WERI-Rb-1 (cell line): ENCODE results near the gene CCR3.

Experiments used
- DNase-seq: peaks from one replicate; pipeline ENCODE4 v3.0.0-alpha.2; 2020
- H3K27ac ChIP-seq: fragments of 250-450 bp; sonication (Bioruptor Pico); 2 replicates; pipeline ENCODE4 v1.5.1; 2020; ENCODE audit warnings: mild to moderate bottlenecking, moderate library complexity
- H3K27me3 ChIP-seq: fragments of 250-450 bp; sonication (Bioruptor Pico); 2 replicates; pipeline ENCODE4 v1.5.1; 2021; ENCODE audit warnings: mild to moderate bottlenecking, low read depth, moderate library complexity; ENCODE audit not compliant: insufficient read depth, severe bottlenecking
- H3K36me3 ChIP-seq: fragments of 250-450 bp; sonication (Bioruptor Pico); 2 replicates; pipeline ENCODE4 v1.5.1; 2020; ENCODE audit warnings: mild to moderate bottlenecking, moderate library complexity
- H3K4me3 ChIP-seq: 2 replicates; pipeline ENCODE4 v1.5.1; 2011; ENCODE audit warnings: low read depth, mild to moderate bottlenecking, control low read depth, low read length
- H3K9me3 ChIP-seq: fragments of 250-450 bp; sonication (Bioruptor Pico); 2 replicates; pipeline ENCODE4 v1.5.1; 2021; ENCODE audit warnings: mild to moderate bottlenecking, moderate library complexity; ENCODE audit not compliant: severe bottlenecking
- TF ChIP-seq, protein P1 (sequence below): IDR thresholded peaks from 2 replicates; pipeline ENCODE4 v1.5.1; 2011; ENCODE audit warnings: low read depth, mild to moderate bottlenecking, control low read depth, inconsistent platforms, low read length

Gene CCR3

DNA sequence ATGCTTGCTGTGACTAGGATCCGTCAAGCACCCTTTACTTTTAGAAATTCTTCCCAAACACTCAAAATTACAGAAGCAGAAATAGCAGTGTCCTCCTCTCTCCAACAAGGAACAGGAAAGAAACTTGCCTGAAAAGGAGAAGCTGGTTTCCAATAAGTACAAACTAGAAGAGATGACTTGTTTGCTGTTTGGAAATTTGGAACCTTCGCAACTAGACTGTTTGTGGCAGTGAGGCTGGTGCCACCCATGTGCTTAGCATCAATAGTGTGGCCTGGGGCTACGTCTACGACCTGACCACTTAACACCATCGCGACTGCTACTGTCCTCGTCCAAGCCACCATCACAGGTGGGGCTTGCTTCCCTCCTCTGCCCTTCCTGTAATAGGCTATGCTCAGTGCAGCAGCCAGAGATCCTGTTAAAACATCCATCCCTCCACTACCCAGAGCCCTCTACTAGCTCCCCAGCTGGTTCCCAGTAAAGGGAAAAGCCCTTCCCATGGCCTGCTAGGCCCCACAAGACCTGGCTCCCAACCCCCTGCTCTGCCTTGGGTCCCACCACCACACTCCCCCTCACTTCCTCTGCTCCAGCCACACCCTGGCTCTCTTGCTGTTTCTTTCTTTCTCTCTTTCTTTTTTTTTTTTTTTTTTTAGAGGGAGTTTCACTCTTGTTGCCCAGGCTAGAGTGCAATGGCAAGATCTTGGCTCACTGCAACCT lies 59.0 kb downstream of the CCR3 start:
- Histone ChIP-seq H3K27ac (no peak overlapping the region), H3K9me3 (no peaks in the 10 kb centered on the region), H3K27me3 (peaks cover 85% of the 10 kb centered on the region), H3K36me3 (no peaks in the 10 kb centered on the region), H3K4me3 (no peak overlapping the region)
- TF ChIP-seq, protein P1, sequence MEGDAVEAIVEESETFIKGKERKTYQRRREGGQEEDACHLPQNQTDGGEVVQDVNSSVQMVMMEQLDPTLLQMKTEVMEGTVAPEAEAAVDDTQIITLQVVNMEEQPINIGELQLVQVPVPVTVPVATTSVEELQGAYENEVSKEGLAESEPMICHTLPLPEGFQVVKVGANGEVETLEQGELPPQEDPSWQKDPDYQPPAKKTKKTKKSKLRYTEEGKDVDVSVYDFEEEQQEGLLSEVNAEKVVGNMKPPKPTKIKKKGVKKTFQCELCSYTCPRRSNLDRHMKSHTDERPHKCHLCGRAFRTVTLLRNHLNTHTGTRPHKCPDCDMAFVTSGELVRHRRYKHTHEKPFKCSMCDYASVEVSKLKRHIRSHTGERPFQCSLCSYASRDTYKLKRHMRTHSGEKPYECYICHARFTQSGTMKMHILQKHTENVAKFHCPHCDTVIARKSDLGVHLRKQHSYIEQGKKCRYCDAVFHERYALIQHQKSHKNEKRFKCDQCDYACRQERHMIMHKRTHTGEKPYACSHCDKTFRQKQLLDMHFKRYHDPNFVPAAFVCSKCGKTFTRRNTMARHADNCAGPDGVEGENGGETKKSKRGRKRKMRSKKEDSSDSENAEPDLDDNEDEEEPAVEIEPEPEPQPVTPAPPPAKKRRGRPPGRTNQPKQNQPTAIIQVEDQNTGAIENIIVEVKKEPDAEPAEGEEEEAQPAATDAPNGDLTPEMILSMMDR, result no peak
- DNase-seq, result no peak

DNA sequence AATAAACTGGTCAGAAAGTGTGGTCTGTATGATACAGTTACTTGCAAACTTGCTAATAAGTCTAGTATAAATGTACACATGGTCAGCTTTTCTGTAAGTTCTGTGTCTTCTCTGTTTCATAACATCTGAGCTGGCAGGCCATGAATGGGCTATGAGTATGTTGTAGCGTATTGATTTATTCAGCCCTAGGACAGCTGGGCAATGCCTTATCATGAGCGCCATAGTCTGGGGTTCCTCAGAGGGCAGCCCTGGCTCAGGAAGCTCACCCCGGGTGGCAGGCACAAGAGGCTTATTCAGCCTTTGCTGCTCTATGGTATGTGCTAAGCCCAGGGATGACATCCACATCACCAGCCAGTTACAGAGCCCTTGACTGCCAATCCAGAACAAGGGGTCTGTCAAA lies 61.0 kb downstream of the CCR3 start:
- H3K36me3 ChIP-seq, result no peaks in the 10 kb centered on the region
- no peak overlapping the region for H3K4me3 ChIP-seq
- peaks cover 79% of the 10 kb centered on the region for H3K27me3 ChIP-seq
- H3K9me3 ChIP-seq, result no peaks in the 10 kb centered on the region
- no peak for DNase-seq
- TF ChIP-seq, protein P1, result no peak
- no peak overlapping the region for H3K27ac ChIP-seq

DNA sequence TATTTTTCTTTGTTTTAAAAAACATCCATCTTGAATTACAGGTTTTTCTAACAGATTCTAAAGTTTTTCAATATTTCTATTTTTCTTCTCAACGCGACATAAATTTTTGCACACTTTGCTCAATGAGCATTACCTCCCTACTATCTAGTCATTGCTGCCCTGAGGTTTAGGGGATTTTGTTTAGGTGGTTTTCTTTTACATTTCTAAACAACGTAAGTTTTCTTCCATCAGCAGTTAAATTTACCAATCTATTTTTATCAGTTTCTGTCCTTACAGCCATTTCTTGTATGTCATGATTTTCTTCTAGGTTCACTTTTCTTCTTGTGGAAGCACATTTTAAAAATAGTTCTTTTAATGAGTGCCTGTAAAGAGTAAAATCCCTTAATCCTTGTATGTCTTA lies 62.5 kb downstream of the CCR3 start:
- no peaks in the 10 kb centered on the region for H3K9me3 ChIP-seq
- no peaks in the 10 kb centered on the region for H3K36me3 ChIP-seq
- H3K27ac ChIP-seq, result no peak overlapping the region
- TF ChIP-seq, protein P1, result no peak
- H3K27me3 ChIP-seq, result peaks cover 75% of the 10 kb centered on the region
- H3K4me3 ChIP-seq, result no peak overlapping the region
- DNase-seq, result no peak

DNA sequence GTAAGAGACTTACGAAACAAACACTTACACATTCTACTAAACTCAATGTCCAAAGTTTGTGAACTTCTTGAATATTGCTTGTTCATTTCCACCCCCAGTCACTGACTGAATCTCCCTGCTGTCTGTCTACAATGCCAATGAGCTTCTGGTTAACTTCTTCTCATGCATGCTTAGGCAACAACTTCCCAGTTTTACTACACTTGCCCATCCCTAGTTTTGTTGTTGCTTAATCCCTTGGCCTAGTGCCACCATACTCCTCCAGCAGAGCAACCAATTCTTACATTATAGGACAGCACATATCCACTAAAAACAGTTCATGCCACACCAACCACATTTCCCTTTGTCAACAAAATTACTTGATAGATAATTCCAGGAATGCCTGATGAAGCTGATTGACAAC lies 70.7 kb downstream of the CCR3 start:
- no peaks in the 10 kb centered on the region for H3K36me3 ChIP-seq
- TF ChIP-seq, protein P1, result no peak
- no peak overlapping the region for H3K27ac ChIP-seq
- H3K4me3 ChIP-seq, result no peak overlapping the region
- no peaks in the 10 kb centered on the region for H3K9me3 ChIP-seq
- H3K27me3 ChIP-seq, result peaks cover 65% of the 10 kb centered on the region
- DNase-seq, result no peak

DNA sequence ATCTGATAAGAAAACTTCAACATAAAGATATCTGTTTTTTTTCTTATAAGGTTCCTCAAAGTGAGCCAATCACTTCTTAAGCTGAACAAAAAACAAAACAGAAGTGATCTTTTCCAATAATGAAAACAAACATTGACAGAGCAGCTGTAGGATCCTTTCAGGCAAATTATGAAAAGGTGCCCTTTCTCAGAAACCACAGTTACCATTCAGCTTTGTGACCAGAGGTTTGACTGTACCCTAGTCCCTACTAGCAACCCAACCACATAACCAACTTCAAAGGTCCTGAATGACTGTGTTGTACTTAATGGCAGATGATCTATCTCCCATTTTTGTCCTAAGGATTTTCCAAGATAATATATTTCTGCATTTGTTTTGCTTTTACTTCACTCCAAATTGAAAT lies 72.3 kb downstream of the CCR3 start:
- TF ChIP-seq, protein P1, result no peak
- H3K27ac ChIP-seq, result no peak overlapping the region
- H3K4me3 ChIP-seq, result no peak overlapping the region
- no peaks in the 10 kb centered on the region for H3K36me3 ChIP-seq
- DNase-seq, result no peak
- peaks cover 65% of the 10 kb centered on the region for H3K27me3 ChIP-seq
- H3K9me3 ChIP-seq, result no peaks in the 10 kb centered on the region

DNA sequence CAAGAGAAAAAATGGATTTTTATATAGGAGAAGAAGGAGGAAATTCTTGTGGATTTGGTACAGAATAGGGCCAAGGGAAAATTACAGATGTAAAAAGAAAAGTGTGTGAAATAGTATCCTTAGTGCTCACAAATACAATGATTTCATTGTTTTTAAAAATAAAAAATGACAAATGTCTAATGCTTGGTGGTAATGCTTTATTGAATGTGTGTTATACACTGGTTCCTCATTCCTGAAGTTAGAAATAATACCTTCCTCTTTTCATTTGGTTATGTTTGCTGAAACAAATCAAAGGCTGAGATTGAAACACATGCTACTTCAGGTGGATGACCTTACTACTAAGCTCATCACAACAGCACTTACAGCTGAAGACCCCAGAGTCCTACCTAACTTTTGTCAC lies 73.9 kb downstream of the CCR3 start:
- Histone ChIP-seq H3K4me3 (no peak overlapping the region), H3K36me3 (no peaks in the 10 kb centered on the region), H3K27ac (no peak overlapping the region), H3K27me3 (peaks cover 67% of the 10 kb centered on the region), H3K9me3 (no peaks in the 10 kb centered on the region)
- TF ChIP-seq, protein P1, result no peak
- no peak for DNase-seq
